NOMO-1 treated with dmso at 0.1 percent for 144 hours (cell line): ENCODE results near the gene GATB.

ENCODE experiments used
- DNase-seq: peaks from one replicate; lab custom pipeline; 2025; ENCODE audit not compliant: unreplicated experiment; lab: John Stamatoyannopoulos, UW

Gene GATB

GRCh38 chr4:151656058-151656457, 104.7 kb downstream of the GATB start:
- DNase-seq: no peak

GRCh38 chr4:151653548-151653918, 107.3 kb downstream of the GATB start:
- DNase-seq: no peak

DNA sequence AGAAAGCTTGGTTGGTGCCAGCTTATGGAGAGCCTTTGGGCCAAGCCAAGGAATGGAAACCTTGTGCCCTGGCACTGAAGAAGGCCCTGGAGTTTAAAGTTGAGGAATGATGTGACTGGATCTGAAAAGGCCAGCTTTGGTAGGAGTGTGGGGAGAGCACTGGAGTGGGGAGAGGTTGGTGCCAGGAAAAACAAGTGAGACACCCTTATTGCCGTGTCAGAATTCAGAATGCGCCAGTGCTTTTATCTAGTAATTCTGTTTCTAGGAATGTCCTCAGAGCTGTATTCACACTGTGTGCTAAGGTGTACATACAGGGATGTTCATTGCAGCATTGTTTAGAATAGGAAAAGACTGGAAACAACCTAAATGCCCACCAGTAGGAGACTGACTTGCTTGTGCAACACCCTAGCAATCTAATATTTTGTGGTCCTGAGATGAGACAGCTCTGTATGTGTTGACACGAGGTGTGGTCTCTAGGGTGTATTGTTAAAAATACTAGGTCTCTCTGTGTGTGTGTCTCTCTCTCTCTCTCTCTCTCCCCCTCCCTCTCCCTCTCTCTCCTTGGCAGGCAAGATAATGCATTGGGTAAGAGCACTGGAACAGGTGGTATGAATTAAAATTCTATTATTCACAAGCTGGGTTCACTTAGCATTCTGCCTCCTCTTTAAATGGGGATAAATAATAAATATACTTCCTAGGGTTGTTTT, 107.8 kb downstream of the GATB start:
- DNase-seq: no peak

- no peak for DNase-seq
Observed at GRCh38 chr4:151651496-151651895, 109.3 kb downstream of the GATB start.

GRCh38 chr4:151649479-151649878, 111.3 kb downstream of the GATB start:
- no peak for DNase-seq

- no peak for DNase-seq
Observed at GRCh38 chr4:151646322-151646721, 114.5 kb downstream of the GATB start.

- no peak for DNase-seq
Observed at GRCh38 chr4:151644622-151645021, 116.2 kb downstream of the GATB start.

DNA sequence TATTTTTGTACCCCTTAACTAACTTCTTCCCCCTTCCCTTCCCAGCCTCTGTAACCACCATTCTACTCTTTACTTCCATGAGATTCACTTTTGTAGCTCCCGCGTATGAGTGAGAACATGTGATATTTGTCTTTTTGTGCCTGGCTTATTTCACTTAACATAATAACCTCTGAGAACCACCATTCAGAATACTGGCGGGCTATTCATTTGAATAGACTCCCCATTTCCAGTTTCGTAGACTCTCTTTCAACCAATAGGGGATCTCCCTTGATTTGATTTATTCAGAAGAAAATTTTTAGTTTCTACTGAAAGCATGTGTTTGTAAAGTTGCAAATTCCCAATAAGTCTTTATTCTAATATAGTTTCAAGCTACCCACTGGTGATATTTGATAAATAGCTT, 117.2 kb downstream of the GATB start:
- no peak for DNase-seq

GRCh38 chr4:151641983-151642382, 118.8 kb downstream of the GATB start:
- DNase-seq: no peak

- DNase-seq: peak; percentile 74
Observed at GRCh38 chr4:151641167-151641566, 119.6 kb downstream of the GATB start.

DNA sequence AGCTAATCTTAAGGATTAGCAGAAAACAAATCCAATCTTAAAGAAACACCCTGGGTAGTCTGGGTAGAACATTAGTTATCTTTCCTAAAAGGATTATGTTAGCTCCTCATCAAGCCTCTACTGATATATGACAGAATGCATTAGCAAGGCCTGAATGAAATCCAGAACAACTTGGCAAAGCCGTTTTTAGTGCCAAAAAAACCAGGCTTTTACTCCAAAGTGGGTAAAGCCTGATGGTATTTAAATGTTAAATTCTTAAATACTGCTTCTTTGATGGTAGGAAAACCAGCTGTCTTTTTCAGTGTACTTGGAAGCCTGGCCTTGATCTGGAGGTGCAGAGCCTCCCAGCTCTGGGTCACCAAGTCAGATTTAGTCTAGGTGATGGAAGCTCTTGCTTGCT, 120.4 kb downstream of the GATB start:
- no peak for DNase-seq

GRCh38 chr4:151638295-151638858, 122.4 kb downstream of the GATB start:
- DNase-seq: no peak

DNA sequence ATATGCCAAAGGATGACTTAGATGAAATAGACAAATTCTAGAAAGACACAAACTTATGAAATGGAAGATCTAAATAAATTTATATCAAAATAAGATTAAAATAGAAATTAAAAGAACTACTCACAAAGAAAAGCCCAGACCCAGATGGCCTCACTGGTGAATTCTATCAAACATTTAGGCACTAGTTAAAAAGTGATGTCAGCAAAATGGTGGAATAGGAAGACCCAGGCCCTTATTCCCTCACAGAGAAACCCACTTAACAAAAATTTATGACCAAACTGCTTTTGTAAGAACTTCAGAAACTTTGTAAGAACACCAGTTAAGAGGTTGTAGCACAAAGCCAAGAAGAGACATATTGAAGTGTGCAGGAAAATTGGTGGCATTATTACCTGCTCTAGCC, 129.5 kb downstream of the GATB start:
- DNase-seq: no peak

DNA sequence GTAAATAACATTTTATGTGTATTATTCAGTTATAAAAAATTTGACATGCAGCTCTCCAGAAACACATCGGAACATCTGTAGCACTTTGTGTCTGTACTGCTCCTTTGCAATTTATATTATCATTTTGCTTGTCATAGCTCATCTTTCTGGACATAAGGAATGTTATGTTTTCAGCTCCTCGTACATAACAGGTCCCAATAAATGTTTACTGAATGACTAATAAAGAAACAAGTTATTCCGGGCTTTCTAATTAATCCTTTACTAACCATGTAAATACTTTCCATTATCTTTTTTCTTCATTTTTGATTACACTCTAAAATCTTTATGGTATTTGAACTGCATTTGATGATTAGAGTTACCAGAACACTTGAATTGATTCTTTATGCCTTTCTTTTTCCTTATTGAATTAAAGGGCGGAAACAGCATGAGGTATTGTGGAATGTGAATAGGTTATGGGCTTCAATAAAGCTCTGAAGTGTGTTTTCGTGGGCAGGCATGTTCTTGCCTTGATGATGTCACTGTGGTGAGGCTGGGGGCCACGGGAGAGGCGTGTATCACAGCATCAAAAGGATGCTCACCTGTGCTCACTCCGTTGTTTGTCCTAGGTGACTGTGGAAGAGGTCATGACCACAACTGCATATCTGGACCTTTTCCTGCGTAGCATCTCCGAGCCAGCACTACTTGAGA, 131.6 kb downstream of the GATB start:
- no peak for DNase-seq

DNA sequence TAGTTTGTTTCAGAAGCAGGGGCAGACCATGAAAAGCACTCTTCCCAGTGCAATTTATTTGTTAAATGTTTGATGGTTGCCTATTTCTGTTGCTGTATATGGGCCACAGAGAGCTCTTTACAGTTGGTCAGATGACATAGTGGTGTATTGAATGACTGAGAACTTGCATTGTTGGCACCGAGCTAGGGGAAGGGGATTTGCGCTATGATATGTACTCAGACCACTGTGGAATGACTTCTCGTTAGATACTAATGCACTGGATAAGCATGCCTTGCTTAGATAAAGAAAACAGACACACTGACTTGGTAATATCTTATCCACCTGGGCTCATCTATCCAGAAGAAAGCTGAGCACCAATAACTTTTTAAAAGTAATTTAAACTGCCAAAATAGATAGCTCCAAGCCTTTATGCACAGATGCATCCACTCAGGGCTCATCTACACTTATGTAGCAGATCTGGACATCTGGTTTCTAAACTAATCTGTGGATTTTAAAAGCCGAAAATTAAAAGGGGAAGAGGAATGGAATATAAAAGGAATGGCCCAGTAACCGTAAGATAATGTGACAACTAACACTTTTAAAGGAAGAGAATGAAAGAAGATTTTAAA, 132.7 kb downstream of the GATB start:
- DNase-seq: no peak

DNA sequence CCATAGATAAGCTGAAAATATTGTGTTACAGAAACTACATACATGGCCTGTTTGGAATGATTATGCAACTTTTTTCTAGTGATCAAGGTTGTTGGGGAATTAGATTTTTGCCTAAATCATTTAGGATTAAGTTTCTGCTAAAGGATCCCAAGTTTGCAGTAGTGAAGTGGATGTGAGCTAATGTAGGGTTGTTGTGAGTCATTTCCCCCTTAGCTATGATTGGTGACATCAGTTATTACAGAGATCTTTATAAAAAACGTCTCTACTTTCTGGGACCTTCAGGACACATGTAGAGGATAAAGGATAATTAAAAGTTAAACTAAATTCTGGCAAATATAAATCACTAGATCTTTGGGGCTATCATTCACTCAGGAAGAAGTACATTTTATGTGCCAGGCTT, 133.3 kb downstream of the GATB start:
- no peak for DNase-seq

- DNase-seq: no peak
Observed at GRCh38 chr4:151626751-151627150, 134.1 kb downstream of the GATB start.

DNA sequence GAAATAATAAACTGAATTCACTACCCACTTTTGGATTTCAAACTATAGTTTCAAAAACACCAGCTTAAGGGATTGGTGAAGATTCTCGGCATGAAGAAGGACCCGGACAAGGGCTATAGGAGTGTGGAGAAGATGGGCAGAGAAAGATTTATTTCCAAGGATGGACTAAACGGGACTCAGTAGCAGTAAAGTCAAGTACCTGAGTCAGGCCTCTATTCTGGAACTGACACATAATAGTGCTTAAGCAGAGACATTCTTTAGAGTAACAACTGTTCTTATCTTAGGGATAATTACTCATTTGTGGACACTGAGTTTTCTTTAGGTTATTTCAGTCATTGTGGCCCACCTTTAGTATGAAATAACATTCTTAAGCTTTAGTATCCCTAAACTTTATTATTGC, 134.6 kb downstream of the GATB start:
- DNase-seq: no peak

GRCh38 chr4:151624626-151625565, 135.9 kb downstream of the GATB start:
- no peak for DNase-seq
